Parathyroid adenoma (tissue), 2 donors: ENCODE results near the gene VDAC1.

ENCODE experiments used
- H2AFZ ChIP-seq: fragments of 300-600 bp; sonication (generic); one replicate; pipeline ENCODE4 v1.7.0; 2017; ENCODE audit warnings: antibody characterized with exemption, mild to moderate bottlenecking
- H3K27ac ChIP-seq: fragments of 300-600 bp; sonication (generic); one replicate; pipeline ENCODE4 v1.7.0; 2017
- H3K27me3 ChIP-seq: fragments of 300-600 bp; sonication (generic); one replicate; pipeline ENCODE4 v1.7.0; 2017; ENCODE audit warnings: low read length; ENCODE audit not compliant: control insufficient read depth, insufficient read depth
- H3K36me3 ChIP-seq: fragments of 300-600 bp; sonication (generic); one replicate; pipeline ENCODE4 v1.7.0; 2017; ENCODE audit warnings: low read length; ENCODE audit not compliant: control insufficient read depth, insufficient read depth
- H3K4me1 ChIP-seq: fragments of 300-600 bp; sonication (generic); one replicate; pipeline ENCODE4 v1.7.0; 2017; ENCODE audit warnings: control low read depth
- H3K4me2 ChIP-seq: fragments of 300-600 bp; sonication (generic); one replicate; pipeline ENCODE4 v1.7.0; 2017; ENCODE audit warnings: low read length
- H3K4me3 ChIP-seq: fragments of 300-600 bp; sonication (generic); one replicate; pipeline ENCODE4 v1.7.0; 2017; ENCODE audit warnings: low read depth, low read length
- H3K79me2 ChIP-seq: fragments of 300-600 bp; sonication (generic); one replicate; pipeline ENCODE4 v1.7.0; 2017; ENCODE audit warnings: control low read depth
- H3K9ac ChIP-seq: fragments of 300-600 bp; sonication (generic); one replicate; pipeline ENCODE4 v1.7.0; 2017; ENCODE audit warnings: mild to moderate bottlenecking
- H3K9me3 ChIP-seq: fragments of 300-600 bp; sonication (generic); one replicate; pipeline ENCODE4 v1.7.0; 2017; ENCODE audit warnings: low read length; ENCODE audit not compliant: control insufficient read depth
- CTCF ChIP-seq: fragments of 300-600 bp; sonication (generic); IDR thresholded peaks from one replicate; pipeline ENCODE4 v1.7.0; 2017; ENCODE audit warnings: antibody characterized with exemption, mild to moderate bottlenecking
- donor health status: primary hyperparathyroidism.

Gene VDAC1

GRCh38 chr5:134007581-134008265 lies 2.9 kb upstream of the VDAC1 start:
- Histone ChIP-seq H3K79me2 (peaks cover 8% of the 10 kb centered on the region), H3K4me1 (peaks cover 10% of the 10 kb centered on the region), H3K27me3 (no peaks in the 10 kb centered on the region), H3K9ac (no peak overlapping the region), H3K9me3 (no peaks in the 10 kb centered on the region), H2AFZ (no peak overlapping the region), H3K27ac (no peak overlapping the region), H3K4me3 (no peak overlapping the region), H3K36me3 (no peaks in the 10 kb centered on the region), H3K4me2 (no peak overlapping the region)
- no peak for TF ChIP-seq CTCF

GRCh38 chr5:134006115-134006514 lies 1.3 kb upstream of the VDAC1 start:
- TF ChIP-seq CTCF, result no peak
- Histone ChIP-seq H3K4me1 (peaks cover 20% of the 10 kb centered on the region), H3K36me3 (no peaks in the 10 kb centered on the region), H3K4me2 (peak overlapping the region; percentile 57), H3K27ac (no peak overlapping the region), H3K79me2 (peaks cover 24% of the 10 kb centered on the region), H2AFZ (peak overlapping the region; percentile 98), H3K9ac (no peak overlapping the region), H3K4me3 (no peak overlapping the region), H3K9me3 (no peaks in the 10 kb centered on the region), H3K27me3 (no peaks in the 10 kb centered on the region)

- H3K9me3 ChIP-seq, result no peaks in the 10 kb centered on the region
- H2AFZ ChIP-seq, result peak overlapping the region; percentile 98
- peak overlapping the region; percentile 57 for H3K4me2 ChIP-seq
- peaks cover 20% of the 10 kb centered on the region for H3K4me1 ChIP-seq
- peak overlapping the region; percentile 67 for H3K4me3 ChIP-seq
- H3K9ac ChIP-seq, result peak overlapping the region; percentile 96
- no peaks in the 10 kb centered on the region for H3K36me3 ChIP-seq
- H3K79me2 ChIP-seq, result peaks cover 29% of the 10 kb centered on the region
- H3K27me3 ChIP-seq, result no peaks in the 10 kb centered on the region
- peak; percentile 19 for TF ChIP-seq CTCF
- H3K27ac ChIP-seq, result peak overlapping the region; percentile 98
These were observed 764 bp upstream of the VDAC1 start for GRCh38 chr5:134005417-134006061.

GRCh38 chr5:134003817-134004625 lies 754 bp downstream of the VDAC1 start:
- H3K4me2 ChIP-seq, result peak overlapping the region; percentile 61
- H3K27ac ChIP-seq, result peak overlapping the region; percentile 98
- peak overlapping the region; percentile 98 for H2AFZ ChIP-seq
- peaks cover 29% of the 10 kb centered on the region for H3K4me1 ChIP-seq
- H3K36me3 ChIP-seq, result no peaks in the 10 kb centered on the region
- peaks cover 44% of the 10 kb centered on the region for H3K79me2 ChIP-seq
- H3K9ac ChIP-seq, result peak overlapping the region; percentile 80
- H3K4me3 ChIP-seq, result peak overlapping the region; percentile 67
- no peak for TF ChIP-seq CTCF
- H3K9me3 ChIP-seq, result no peaks in the 10 kb centered on the region
- H3K27me3 ChIP-seq, result no peaks in the 10 kb centered on the region
